GM12874 (cell line): ENCODE results near the gene F5.

ENCODE experiments used
- TF ChIP-seq, protein P1 (sequence below): IDR thresholded peaks from 2 replicates; pipeline ENCODE4 v1.5.1; 2011; ENCODE audit warnings: low read depth, mild to moderate bottlenecking, control low read depth, low read length, moderate library complexity; ENCODE audit not compliant: insufficient read depth

Gene F5

GRCh38 chr1:169586395-169587255 is at the start of gene F5:
Gene F5, minus strand, starts transcription at chr1:169586481. Its CDS starts 95 bp downstream, at chr1:169586386.
- TF ChIP-seq, protein P1, sequence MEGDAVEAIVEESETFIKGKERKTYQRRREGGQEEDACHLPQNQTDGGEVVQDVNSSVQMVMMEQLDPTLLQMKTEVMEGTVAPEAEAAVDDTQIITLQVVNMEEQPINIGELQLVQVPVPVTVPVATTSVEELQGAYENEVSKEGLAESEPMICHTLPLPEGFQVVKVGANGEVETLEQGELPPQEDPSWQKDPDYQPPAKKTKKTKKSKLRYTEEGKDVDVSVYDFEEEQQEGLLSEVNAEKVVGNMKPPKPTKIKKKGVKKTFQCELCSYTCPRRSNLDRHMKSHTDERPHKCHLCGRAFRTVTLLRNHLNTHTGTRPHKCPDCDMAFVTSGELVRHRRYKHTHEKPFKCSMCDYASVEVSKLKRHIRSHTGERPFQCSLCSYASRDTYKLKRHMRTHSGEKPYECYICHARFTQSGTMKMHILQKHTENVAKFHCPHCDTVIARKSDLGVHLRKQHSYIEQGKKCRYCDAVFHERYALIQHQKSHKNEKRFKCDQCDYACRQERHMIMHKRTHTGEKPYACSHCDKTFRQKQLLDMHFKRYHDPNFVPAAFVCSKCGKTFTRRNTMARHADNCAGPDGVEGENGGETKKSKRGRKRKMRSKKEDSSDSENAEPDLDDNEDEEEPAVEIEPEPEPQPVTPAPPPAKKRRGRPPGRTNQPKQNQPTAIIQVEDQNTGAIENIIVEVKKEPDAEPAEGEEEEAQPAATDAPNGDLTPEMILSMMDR = peak; percentile 84

GRCh38 chr1:169634877-169635276 is 48.6 kb upstream of the F5 start:
- TF ChIP-seq, protein P1 = no peak

DNA sequence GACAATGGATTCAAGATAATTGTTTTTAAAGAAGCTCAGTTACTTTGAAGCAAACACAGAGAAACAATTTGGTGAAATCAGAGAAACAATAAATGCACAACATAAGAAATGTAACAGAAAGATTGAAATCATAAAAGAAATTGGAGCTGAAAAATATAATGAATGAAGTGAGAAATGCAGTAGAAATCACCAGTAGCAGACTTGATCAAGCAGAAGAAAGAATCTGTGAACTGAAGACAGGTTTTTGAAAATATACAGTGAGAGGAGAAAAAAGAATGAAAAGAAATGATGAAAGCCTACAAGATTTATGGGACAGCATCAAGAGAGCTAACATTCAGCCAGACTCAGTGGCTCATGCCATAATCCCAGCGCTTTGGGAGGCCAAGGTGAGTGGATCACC is 47.9 kb upstream of the F5 start:
- TF ChIP-seq, protein P1 = no peak

DNA sequence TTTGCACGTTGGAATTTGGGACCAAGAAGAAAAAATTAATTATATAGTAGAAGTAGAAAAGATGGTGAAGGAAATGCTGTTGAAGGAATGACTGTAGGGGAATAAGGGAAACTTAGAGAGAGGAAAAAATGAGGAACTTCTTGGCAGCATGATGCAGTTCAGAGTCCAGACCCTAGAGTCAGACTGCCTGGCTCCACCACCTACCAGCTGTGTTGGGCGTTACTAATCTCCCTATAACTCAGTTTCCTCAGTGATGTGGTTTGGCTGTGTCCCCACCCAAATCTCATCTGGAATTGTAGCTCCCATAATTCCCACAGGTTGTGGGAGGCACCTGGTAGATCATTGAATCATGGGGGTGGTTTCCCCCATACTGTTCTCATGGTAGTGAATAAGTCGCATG is 45.0 kb upstream of the F5 start:
- TF ChIP-seq, protein P1 = no peak

- TF ChIP-seq, protein P1 = no peak
Measured at GRCh38 chr1:169630006-169630405, 43.7 kb upstream of the F5 start, which contains the start of gene SELP. Gene SELP, minus strand, starts transcription at chr1:169630124. Its CDS starts 50 bp downstream, at chr1:169630074.

GRCh38 chr1:169624912-169625311 is 38.6 kb upstream of the F5 start:
- TF ChIP-seq, protein P1 = no peak

DNA sequence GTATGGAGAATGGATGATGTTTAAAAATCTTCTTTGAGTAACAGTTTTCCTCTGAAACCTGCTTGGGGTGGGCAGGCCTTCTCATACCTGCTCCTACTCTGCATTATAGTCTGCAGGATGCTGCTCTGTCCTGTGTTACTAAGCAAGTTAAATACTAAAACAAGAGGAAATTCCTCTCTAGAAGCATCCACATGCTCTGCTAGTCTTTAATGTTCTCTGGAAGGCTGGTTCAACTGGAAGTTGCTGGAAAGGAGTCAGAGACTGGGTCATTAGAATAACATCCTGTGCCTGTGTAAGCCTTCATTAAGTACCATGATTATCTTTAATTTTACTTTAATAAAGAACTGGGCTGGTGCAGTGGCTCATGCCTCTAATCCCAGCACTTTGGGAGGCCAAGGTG is 37.8 kb upstream of the F5 start:
- TF ChIP-seq, protein P1 = no peak
